Gastrocnemius medialis (tissue), 4 donors: ENCODE measurements around the gene USP16. TPM values are rescaled to one million over a fixed set of nuclear protein-coding genes. Genes with fewer than 3 reads are reported as not detected.
A peak's percentile ranks its signal among the peaks of the same experiment; 100 is the strongest.

Experiments
- ATAC-seq, 2 donors: fragments of 150-250 bp; one replicate each; pipeline ENCODE4 v1.9.1; 2016
- DNase-seq, 2 donors: peaks; one replicate each; pipeline ENCODE4 v3.0.0-alpha.2; 2019
- H3K27ac ChIP-seq, 4 donors: fragments of 200-600 bp; sonication (generic); 1 replicate in 1 of 4; 2 replicates in 3 of 4; pipeline ENCODE4 v1.5.1; 2016 to 2018; ENCODE audit warnings: mild to moderate bottlenecking in 2 of 4, moderate library complexity in 1 of 4
- H3K27me3 ChIP-seq, 3 donors: fragments of 200-600 bp; sonication (generic) in 2 of 3; 1 replicate in 1 of 3; 2 replicates in 2 of 3; pipeline versions ENCODE4 v1.5.1 to v1.6.0; 2016 to 2019; ENCODE audit warnings: mild to moderate bottlenecking in 1 of 3, moderate library complexity in 1 of 3
- H3K36me3 ChIP-seq, 2 donors: fragments of 200-600 bp; sonication (generic) in 1 of 2; one replicate each; pipeline ENCODE4 v1.5.1; 2017 to 2018
- H3K4me1 ChIP-seq, 2 donors: fragments of 200-600 bp; sonication (generic) in 1 of 2; one replicate each; pipeline ENCODE4 v1.5.1; 2016 to 2017; ENCODE audit warnings: mild to moderate bottlenecking in 2 of 2
- H3K4me3 ChIP-seq, 4 donors: fragments of 200-600 bp; sonication (generic) in 3 of 4; 1 replicate in 1 of 4; 2 replicates in 3 of 4; pipeline ENCODE4 v1.5.1; 2016 to 2019; ENCODE audit warnings: mild to moderate bottlenecking in 2 of 4
- H3K9me3 ChIP-seq, 3 donors: fragments of 200-600 bp; sonication (generic) in 2 of 3; 1 replicate in 1 of 3; 2 replicates in 2 of 3; pipeline ENCODE4 v1.5.1; 2016 to 2019
- CTCF ChIP-seq, 5 experiments: fragments of 450-650 bp in 3 of 5; fragments of 200-600 bp in 2 of 5; sonication (generic) in 2 of 5; IDR thresholded peaks in 4 of 5; conservative IDR thresholded peaks in 1 of 5; 1 replicate in 4 of 5; 2 replicates in 1 of 5; pipeline ENCODE4 v1.5.1; 2016 to 2019; ENCODE audit warnings: antibody characterized with exemption in 5 of 5, mild to moderate bottlenecking in 3 of 5, moderate library complexity in 3 of 5
- POLR2A ChIP-seq, 2 donors: fragments of 450-650 bp; IDR thresholded peaks; one replicate each; pipeline ENCODE4 v1.6.1; 2017; ENCODE audit warnings: antibody characterized with exemption in 2 of 2, mild to moderate bottlenecking in 2 of 2, moderate library complexity in 2 of 2
- in situ Hi-C, 4 donors: fragments of 200-750 bp; cut with MboI; loops; one replicate each; pipeline versions ENCODE4 v1.15.0 to v1.8.0; 2017; ENCODE audit warnings: low sequenced_read_pairs in 4 of 4
- intact Hi-C: fragments of 100-400 bp; cut with DNase I; formaldehyde crosslinking; loops from one replicate; pipeline ENCODE4 v1.15.1; 2023; ENCODE audit warnings: low total_unique reads
- total RNA-seq, 4 donors: library from RNA; depleted of rRNA; stranded (reverse); fragments of >200 nt; gene quantifications; one replicate each; pipeline versions ENCODE4 v1.1.0 to v1.2.3, GENCODE V29; 2016

USP16 gene
- total RNA-seq, 4 donors from 2014 or later = 25.0 to 37.2 (median 32.1) TPM

- ATAC-seq (no peak), DNase-seq (no peak)
- Histone ChIP-seq H3K4me1 (peaks cover 2 to 17% of the 10 kb centered on the region in 2 donors), H3K4me3 (no peak overlapping the region), H3K27ac (peak overlapping the region in 1 of 4 donors; percentile 8), H3K9me3 (no peaks in the 10 kb centered on the region), H3K36me3 (peaks cover 4 to 69% of the 10 kb centered on the region in 2 donors), H3K27me3 (no peaks in the 10 kb centered on the region)
- in situ Hi-C loops = no loop called here
- TF ChIP-seq CTCF (IDR thresholded peaks at IDR 0.05 in 4 of 5, conservative IDR thresholded peaks at IDR 0.05 in 1 of 5) = no peak
- no peak for TF ChIP-seq POLR2A (IDR thresholded peaks at IDR 0.05)
- intact Hi-C loops = no loop called here
Observed at GRCh38 chr21:29053011-29053553, 28.6 kb downstream of the USP16 start.

GRCh38 chr21:29053656-29054055 lies 29.2 kb downstream of the USP16 start:
- no peak for ATAC-seq
- peak overlapping the region in 1 of 4 donors; percentile 8 for H3K27ac ChIP-seq
- in situ Hi-C loops = no loop called here

GRCh38 chr21:29055080-29055479 lies 30.6 kb downstream of the USP16 start:
- H3K4me3 ChIP-seq = no peak overlapping the region
- DNase-seq = no peak
- no peaks in the 10 kb centered on the region for H3K9me3 ChIP-seq
- H3K36me3 ChIP-seq = peaks cover 0 to 67% of the 10 kb centered on the region in 2 donors
- H3K27me3 ChIP-seq = no peaks in the 10 kb centered on the region
- intact Hi-C loops (no loop called here), in situ Hi-C loops (no loop called here)
- H3K4me1 ChIP-seq = peaks cover 2 to 17% of the 10 kb centered on the region in 2 donors
- peak overlapping the region; percentile 18 to 68 (median 59) for H3K27ac ChIP-seq
- ATAC-seq = peak; percentile 79 to 96
- TF ChIP-seq POLR2A (IDR thresholded peaks at IDR 0.05) (no peak), CTCF (IDR thresholded peaks at IDR 0.05 in 4 of 5, conservative IDR thresholded peaks at IDR 0.05 in 1 of 5) (no peak)

More at GRCh38 chr21:29053656-29054055, 29.2 kb downstream of the USP16 start:
- Histone ChIP-seq H3K4me1 (peaks cover 2 to 17% of the 10 kb centered on the region in 2 donors), H3K27me3 (no peaks in the 10 kb centered on the region), H3K9me3 (no peaks in the 10 kb centered on the region), H3K4me3 (no peak overlapping the region), H3K36me3 (peaks cover 4 to 67% of the 10 kb centered on the region in 2 donors)
- no peak for DNase-seq
- TF ChIP-seq CTCF (IDR thresholded peaks at IDR 0.05 in 4 of 5, conservative IDR thresholded peaks at IDR 0.05 in 1 of 5) = no peak
- TF ChIP-seq POLR2A (IDR thresholded peaks at IDR 0.05) = no peak
- intact Hi-C loops = no loop called here

GRCh38 chr21:29056005-29056404 lies 31.5 kb downstream of the USP16 start:
- no peaks in the 10 kb centered on the region for H3K9me3 ChIP-seq
- intact Hi-C loops = no loop called here
- no peak for ATAC-seq

More at GRCh38 chr21:29056005-29056404, 31.5 kb downstream of the USP16 start:
- Histone ChIP-seq H3K36me3 (peaks cover 0 to 67% of the 10 kb centered on the region in 2 donors), H3K4me1 (peaks cover 2 to 17% of the 10 kb centered on the region in 2 donors), H3K4me3 (no peak overlapping the region), H3K27me3 (no peaks in the 10 kb centered on the region), H3K27ac (peak overlapping the region in 3 of 4 donors; percentile 53 to 68 (median 65))
- in situ Hi-C loops = no loop called here
- no peak for TF ChIP-seq CTCF (IDR thresholded peaks at IDR 0.05 in 4 of 5, conservative IDR thresholded peaks at IDR 0.05 in 1 of 5)
- no peak for TF ChIP-seq POLR2A (IDR thresholded peaks at IDR 0.05)
- DNase-seq = no peak
